Daoy (cell line): Measurements from ENCODE around the gene C13orf42. TPM values are rescaled to one million over a fixed set of nuclear protein-coding genes. Genes with fewer than 3 reads are reported as not detected.
A peak's percentile ranks its signal among the peaks of the same experiment; 100 is the strongest.

Source experiments
- DNase-seq: peaks from one replicate; pipeline ENCODE4 v3.0.0-alpha.2; 2015; ENCODE audit warnings: low read depth
- total RNA-seq: library from RNA; depleted of rRNA; stranded (reverse); fragments of >200 nt; shearing (Covaris generic); gene quantifications from 2 replicates; pipeline ENCODE4 v1.2.3, GENCODE V29; 2014; rRNA removed

The C13orf42 gene
- not detected in 2 replicates for total RNA-seq

GRCh38 chr13:51111174-51111573, at the start of gene C13orf42:
C13orf42 (minus strand) TSS chr13:51111274; CDS start chr13:51111209, 65 bp downstream.
- DNase-seq = no peak

- peak; percentile 7 for DNase-seq
Observed at GRCh38 chr13:51158880-51159518, 47.9 kb upstream of the C13orf42 start.

- no peak for DNase-seq
Observed at GRCh38 chr13:51158365-51158764, 47.3 kb upstream of the C13orf42 start.

- DNase-seq = no peak
Observed at GRCh38 chr13:51156648-51157047, 45.6 kb upstream of the C13orf42 start.

- DNase-seq = no peak
Observed at GRCh38 chr13:51155776-51156515, 44.9 kb upstream of the C13orf42 start.

- no peak for DNase-seq
Observed at GRCh38 chr13:51155161-51155560, 44.1 kb upstream of the C13orf42 start.

GRCh38 chr13:51154029-51154555, 43.0 kb upstream of the C13orf42 start:
- peak; percentile 21 for DNase-seq

GRCh38 chr13:51153527-51153926, 42.5 kb upstream of the C13orf42 start:
- no peak for DNase-seq

GRCh38 chr13:51152701-51153100, 41.6 kb upstream of the C13orf42 start:
- peak; percentile 50 for DNase-seq

GRCh38 chr13:51151463-51151862, 40.4 kb upstream of the C13orf42 start:
- DNase-seq = no peak

- peak; percentile 19 for DNase-seq
Observed at GRCh38 chr13:51148952-51149573, 38.0 kb upstream of the C13orf42 start.

- DNase-seq = peak; percentile 8
Observed at GRCh38 chr13:51148223-51148951, 37.3 kb upstream of the C13orf42 start.

GRCh38 chr13:51147732-51148131, 36.7 kb upstream of the C13orf42 start:
- no peak for DNase-seq

- no peak for DNase-seq
Observed at GRCh38 chr13:51146667-51147066, 35.6 kb upstream of the C13orf42 start.

GRCh38 chr13:51137250-51137649, 26.2 kb upstream of the C13orf42 start:
- no peak for DNase-seq

- no peak for DNase-seq
Observed at GRCh38 chr13:51136276-51136980, 25.4 kb upstream of the C13orf42 start.

GRCh38 chr13:51134763-51135365, 23.8 kb upstream of the C13orf42 start:
- no peak for DNase-seq

- DNase-seq = no peak
Observed at GRCh38 chr13:51130348-51130747, 19.3 kb upstream of the C13orf42 start.

GRCh38 chr13:51125495-51126226, 14.6 kb upstream of the C13orf42 start:
- DNase-seq = peak; percentile 63
